Activated naive CD4-positive, alpha-beta T cell treated with anti-CD3 and anti-CD28 coated beads, Interleukin-2, amount 10 ng/mL, durations not matched to agents 7 days and 5 days (primary cell): Measurements from ENCODE around the gene CES3.
"Not testable (repeated sequence)": the region's sequence is repeated elsewhere in the genome, so short reads cannot be mapped to it uniquely, and the experiment has no call there.

Source experiments
- CTCF ChIA-PET: fragments of 350-600 bp; sonication (Branson Sonifier 250); formaldehyde crosslinking; loops from one replicate; lab custom pipeline; 2021; ENCODE audit warnings: antibody characterized with exemption; lab: Charles Lee
- DNase-seq: peaks from one replicate; pipeline ENCODE4 v3.0.0-alpha.2; 2020
- H3K27ac Mint-ChIP-seq: one replicate; pipeline ENCODE4 v1.8.0; 2021; ENCODE audit warnings: mild to moderate bottlenecking, moderate library complexity, mixed read lengths
- H3K27me3 Mint-ChIP-seq: one replicate; pipeline ENCODE4 v1.8.0; 2021; ENCODE audit warnings: mild to moderate bottlenecking, mixed read lengths
- H3K36me3 Mint-ChIP-seq: one replicate; pipeline ENCODE4 v1.8.0; 2021; ENCODE audit warnings: mixed read lengths
- H3K4me1 Mint-ChIP-seq: one replicate; pipeline ENCODE4 v1.8.0; 2021; ENCODE audit warnings: mixed read lengths
- H3K4me3 Mint-ChIP-seq: one replicate; pipeline ENCODE4 v1.8.0; 2021; ENCODE audit warnings: mild to moderate bottlenecking, moderate library complexity, mixed read lengths
- H3K9me3 Mint-ChIP-seq: one replicate; pipeline ENCODE4 v1.8.0; 2021; ENCODE audit warnings: mixed read lengths

The CES3 gene

DNA sequence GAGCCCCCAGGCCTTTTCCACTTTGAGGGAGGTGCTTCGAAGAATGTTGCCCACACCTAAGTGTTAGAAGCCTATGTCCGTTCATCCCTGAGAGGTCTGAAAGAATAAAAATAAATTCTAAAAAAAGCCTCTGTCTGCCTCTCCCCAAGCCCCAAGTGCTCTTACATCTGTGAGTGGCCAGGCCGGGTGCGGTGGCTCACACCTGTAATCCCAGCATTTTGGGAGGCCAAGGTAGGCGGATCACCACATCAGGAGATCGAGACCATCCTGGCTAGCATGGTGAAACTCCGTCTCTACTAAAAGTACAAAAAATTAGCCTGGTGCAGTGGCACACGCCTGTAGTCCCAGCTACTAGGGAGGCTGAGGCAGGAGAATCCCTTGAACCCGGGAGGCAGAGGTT is 16.1 kb upstream of the CES3 start:
- H3K9me3 Mint-ChIP-seq, DNase-seq, H3K36me3 Mint-ChIP-seq, H3K4me3 Mint-ChIP-seq, H3K27ac Mint-ChIP-seq: not testable (repeated sequence)
- CTCF ChIA-PET, result interaction anchor here (1.4 to 1.9 kb wide), 2 partner anchors 16 to 240 kb away, joined by 4 read pairs; partner anchors contain the start of gene CES3
- H3K4me1 Mint-ChIP-seq, result peaks cover 18% of the 10 kb centered on the region
- H3K27me3 Mint-ChIP-seq, result peaks cover 31% of the 10 kb centered on the region

DNA sequence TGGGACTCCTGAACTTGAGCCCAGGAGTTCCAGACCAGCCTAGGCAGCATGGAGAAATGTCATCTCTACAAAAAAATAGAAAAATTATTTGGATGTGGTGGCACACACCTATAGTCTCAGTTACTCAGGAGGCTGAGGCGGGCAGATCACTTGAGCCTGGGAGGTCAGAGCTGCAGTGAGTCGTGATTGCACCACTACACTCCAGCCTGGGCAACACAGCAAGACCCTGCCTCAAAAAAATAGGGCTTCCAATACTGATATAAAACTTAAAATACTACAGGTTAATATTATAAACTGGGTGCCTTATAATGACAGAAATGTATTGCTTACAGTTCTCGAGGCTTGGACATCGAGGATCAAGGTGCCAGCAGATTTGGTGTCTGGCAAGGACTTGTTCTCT is 15.1 kb upstream of the CES3 start:
- H3K36me3 Mint-ChIP-seq, result peaks cover 8% of the 10 kb centered on the region
- H3K27me3 Mint-ChIP-seq, result peaks cover 40% of the 10 kb centered on the region
- no peak overlapping the region for H3K4me3 Mint-ChIP-seq
- H3K9me3 Mint-ChIP-seq, result no peaks in the 10 kb centered on the region
- no peak overlapping the region for H3K27ac Mint-ChIP-seq
- CTCF ChIA-PET, result interaction anchor here (0.7 kb wide), 1 partner anchor 17 kb away, joined by 3 read pairs; no protein-coding TSS in a partner anchor
- peaks cover 20% of the 10 kb centered on the region for H3K4me1 Mint-ChIP-seq
- DNase-seq, result no peak

DNA sequence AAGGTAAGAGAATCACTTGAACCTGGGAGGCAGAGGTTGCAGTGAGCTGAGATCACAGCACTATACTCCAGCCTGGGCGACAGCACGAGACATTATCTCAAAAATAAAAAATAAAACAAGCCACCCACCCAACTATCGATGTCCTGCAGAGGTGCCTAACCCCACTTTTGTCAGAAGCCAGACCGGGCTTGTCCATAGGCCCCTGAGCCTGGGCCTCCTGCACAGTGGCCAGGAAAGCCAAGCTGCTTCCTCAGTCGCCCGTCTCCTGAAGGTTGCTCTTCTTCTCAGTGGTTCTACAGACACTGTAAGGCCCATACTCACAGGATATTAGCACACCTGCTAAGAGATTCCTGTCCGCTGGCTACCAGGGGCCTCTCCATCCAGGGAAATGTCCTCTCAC is 14.5 kb upstream of the CES3 start:
- H3K36me3 Mint-ChIP-seq, result peaks cover 5% of the 10 kb centered on the region
- DNase-seq, result no peak
- peaks cover 46% of the 10 kb centered on the region for H3K27me3 Mint-ChIP-seq
- H3K27ac Mint-ChIP-seq, result peak overlapping the region; percentile 49
- no peak overlapping the region for H3K4me3 Mint-ChIP-seq
- CTCF ChIA-PET, result interaction anchor here (0.7 to 1.6 kb wide), 2 partner anchors 18 to 49 kb away, joined by 3 to 5 read pairs; no protein-coding TSS in a partner anchor
- peaks cover 5% of the 10 kb centered on the region for H3K9me3 Mint-ChIP-seq
- H3K4me1 Mint-ChIP-seq, result peaks cover 20% of the 10 kb centered on the region

DNA sequence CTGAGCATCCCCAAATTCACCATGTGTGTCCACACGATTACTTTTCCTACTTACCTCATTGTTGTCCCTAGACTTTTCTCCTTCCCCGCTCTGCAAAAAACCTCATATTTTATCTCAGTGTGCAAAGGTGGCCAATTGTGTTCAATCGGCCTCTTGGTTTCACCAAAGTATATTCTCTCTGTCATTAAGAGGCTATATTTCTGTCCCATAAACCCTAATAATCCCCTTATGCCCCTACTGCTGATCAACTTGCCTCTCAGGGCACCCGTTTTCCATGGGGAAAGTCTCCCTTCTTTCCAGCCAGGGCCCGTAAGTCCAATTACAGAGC is 14.1 kb upstream of the CES3 start:
- Mint-ChIP-seq H3K4me1 (peaks cover 20% of the 10 kb centered on the region), H3K27me3 (peaks cover 48% of the 10 kb centered on the region), H3K27ac (no peak overlapping the region), H3K36me3 (peaks cover 5% of the 10 kb centered on the region), H3K9me3 (peaks cover 8% of the 10 kb centered on the region), H3K4me3 (peak overlapping the region; percentile 79)
- CTCF ChIA-PET, result interaction anchor here (0.6 to 1.6 kb wide), 9 partner anchors 10 to 208 kb away, joined by 3 to 6 read pairs (median 3); partner anchors contain the start of genes B3GNT9, CES3 and PHAF1
- DNase-seq, result no peak

DNA sequence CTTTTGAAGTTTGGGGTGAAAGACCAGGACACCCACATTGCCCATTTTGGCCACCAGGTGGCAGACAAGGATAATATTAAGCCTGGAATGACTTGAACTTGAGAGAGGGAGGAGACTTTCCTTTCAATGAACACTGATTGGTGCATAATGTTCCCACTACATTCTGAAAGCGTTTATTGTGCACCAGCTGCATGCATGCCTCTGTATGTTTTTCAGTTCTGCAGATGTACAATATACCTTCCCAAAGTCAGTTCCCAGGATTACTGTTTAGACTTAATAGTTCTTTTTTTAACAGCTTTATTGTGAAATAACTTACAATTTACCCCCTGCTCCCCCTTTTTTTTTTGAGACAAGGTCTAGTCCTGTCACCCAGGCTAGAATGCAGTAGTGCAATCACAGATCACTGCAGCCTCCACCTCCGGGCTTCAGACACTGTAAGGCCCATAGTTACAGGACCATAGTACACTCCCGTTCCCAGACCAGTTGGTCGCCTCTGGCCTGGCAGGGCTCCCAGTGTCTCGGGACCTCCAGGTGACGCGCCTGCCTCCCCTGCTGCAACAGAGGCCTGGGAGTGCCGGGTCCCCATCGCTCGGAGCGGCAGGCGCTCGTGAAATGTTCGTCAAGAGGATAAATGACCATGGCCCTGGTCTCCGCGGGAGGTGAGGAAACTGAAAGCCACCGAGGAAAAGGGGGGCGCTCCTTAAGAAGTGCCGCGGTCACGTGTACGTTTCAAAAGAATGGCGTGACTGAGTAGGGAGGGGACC is 13.6 kb upstream of the CES3 start:
- DNase-seq, result peak; percentile 92
- CTCF ChIA-PET, result interaction anchor here (0.6 to 1.6 kb wide), 10 partner anchors 9 to 261 kb away, joined by 3 to 6 read pairs (median 3); partner anchors contain the start of genes B3GNT9, CES3 and PHAF1
- Mint-ChIP-seq H3K4me1 (peaks cover 20% of the 10 kb centered on the region), H3K36me3 (peaks cover 5% of the 10 kb centered on the region), H3K9me3 (peaks cover 8% of the 10 kb centered on the region), H3K4me3 (peak overlapping the region; percentile 79), H3K27me3 (peaks cover 54% of the 10 kb centered on the region), H3K27ac (no peak overlapping the region)

DNA sequence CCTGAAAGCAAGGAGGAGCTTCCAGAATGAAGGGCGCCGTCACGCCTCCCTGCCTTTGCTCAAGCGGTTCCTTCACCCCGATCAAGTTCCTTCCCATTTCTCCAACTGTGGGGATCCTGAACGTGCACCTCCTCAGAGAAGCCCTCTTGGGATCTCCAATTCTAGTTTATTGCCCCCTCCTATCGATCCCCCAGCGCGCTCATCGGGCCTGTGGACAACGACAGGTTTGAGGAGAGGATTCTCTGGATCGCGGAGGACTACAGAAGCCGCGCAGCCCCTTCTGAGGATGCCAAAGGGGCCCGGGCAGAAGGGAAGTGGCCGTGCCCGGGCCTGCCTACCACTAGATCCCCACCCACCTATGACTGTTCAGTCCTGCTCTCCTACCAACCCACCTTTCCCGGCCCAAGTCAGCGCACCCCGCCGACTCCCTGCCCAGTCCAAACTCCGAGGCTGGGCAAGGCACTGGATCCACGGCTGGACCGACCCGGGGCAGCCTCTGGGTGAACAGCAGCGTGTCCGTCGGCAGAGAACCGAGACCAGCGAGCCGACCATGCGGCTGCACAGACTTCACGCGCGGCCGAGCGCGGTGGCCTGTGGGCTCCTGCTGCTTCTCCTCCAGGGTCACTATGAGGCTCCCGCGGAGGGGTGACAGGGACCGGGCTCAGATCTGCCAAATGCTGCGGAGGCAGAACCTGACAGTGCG is 12.8 kb upstream of the CES3 start:
- peaks cover 60% of the 10 kb centered on the region for H3K27me3 Mint-ChIP-seq
- H3K27ac Mint-ChIP-seq, result no peak overlapping the region
- no peaks in the 10 kb centered on the region for H3K36me3 Mint-ChIP-seq
- CTCF ChIA-PET, result interaction anchor here (1.0 to 3.0 kb wide), 4 partner anchors 8 to 44 kb away, joined by 3 to 10 read pairs (median 4); partner anchors contain the start of gene CES3
- H3K4me3 Mint-ChIP-seq, result peak overlapping the region; percentile 79
- DNase-seq, result peak; percentile 32
- peaks cover 8% of the 10 kb centered on the region for H3K9me3 Mint-ChIP-seq
- peaks cover 20% of the 10 kb centered on the region for H3K4me1 Mint-ChIP-seq

DNA sequence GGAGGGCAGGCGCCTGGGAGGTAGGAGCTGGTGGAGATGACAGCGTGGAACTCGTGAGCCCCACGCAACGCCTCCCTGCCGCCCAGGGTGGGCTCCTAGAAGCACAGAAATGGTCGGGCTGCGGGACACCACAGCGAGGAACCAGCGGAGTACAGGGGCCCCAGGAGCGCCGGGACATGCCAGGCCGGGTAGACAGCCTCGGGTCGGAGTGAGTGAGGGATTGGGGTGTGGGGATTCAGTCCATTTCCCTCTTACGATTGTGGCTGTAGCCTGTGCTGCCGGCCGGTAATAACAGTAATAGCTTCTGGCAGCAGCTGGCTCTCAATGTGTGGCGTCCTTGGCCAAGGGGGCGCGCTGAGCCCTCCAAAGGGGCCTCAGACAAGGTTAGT is 12.2 kb upstream of the CES3 start:
- H3K4me1 Mint-ChIP-seq, result peaks cover 21% of the 10 kb centered on the region
- peaks cover 65% of the 10 kb centered on the region for H3K27me3 Mint-ChIP-seq
- CTCF ChIA-PET, result interaction anchor here (3.0 kb wide), 1 partner anchor 12 kb away, joined by 10 read pairs; the partner anchor contains the start of gene CES3
- H3K9me3 Mint-ChIP-seq, result peaks cover 8% of the 10 kb centered on the region
- no peaks in the 10 kb centered on the region for H3K36me3 Mint-ChIP-seq
- DNase-seq, result no peak
- H3K27ac Mint-ChIP-seq, result no peak overlapping the region
- peak overlapping the region; percentile 79 for H3K4me3 Mint-ChIP-seq

DNA sequence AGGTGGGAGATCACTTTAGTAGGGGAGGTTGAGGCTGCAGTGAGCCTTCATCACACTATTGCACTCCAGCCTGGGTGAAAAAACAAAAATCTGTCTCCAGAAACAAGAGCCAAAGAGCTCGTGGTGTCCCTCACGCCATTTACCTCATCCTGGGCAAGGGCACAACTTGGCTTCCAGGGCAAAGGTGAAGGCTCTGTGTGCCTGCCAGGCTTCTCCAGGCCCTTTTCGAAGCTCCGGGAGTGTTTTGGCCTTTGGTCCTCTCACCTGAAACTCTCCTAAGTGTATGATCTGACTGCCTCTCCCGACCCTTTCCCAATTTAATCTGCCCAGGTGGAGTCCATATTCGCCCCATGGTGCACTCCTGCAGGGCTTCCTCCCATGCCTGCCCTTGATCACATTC is 11.6 kb upstream of the CES3 start:
- Mint-ChIP-seq H3K9me3 (peaks cover 8% of the 10 kb centered on the region), H3K36me3 (no peaks in the 10 kb centered on the region), H3K4me1 (peaks cover 24% of the 10 kb centered on the region), H3K4me3 (no peak overlapping the region), H3K27me3 (peaks cover 69% of the 10 kb centered on the region), H3K27ac (no peak overlapping the region)
- CTCF ChIA-PET, result interaction anchor here (3.0 kb wide), 1 partner anchor 11 kb away, joined by 10 read pairs; the partner anchor contains the start of gene CES3
- no peak for DNase-seq

DNA sequence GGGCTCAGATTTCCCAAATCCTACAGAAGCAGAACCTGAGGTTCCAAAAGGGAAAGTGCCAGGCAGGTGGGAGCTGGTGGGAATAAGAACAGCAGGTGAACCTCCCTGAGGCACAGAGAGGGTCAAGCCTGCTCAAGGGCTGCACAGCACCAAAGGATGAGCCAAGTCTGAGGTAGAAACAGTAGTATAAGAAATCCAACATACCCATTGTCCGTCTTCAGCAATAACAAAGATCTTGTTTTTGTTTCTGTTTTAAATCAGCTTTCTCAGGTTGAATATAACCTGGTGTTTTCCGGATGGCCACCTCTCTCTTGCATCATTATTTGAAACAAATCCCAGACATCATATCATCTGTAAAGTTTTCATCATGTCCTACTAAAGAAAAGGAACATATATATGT is 10.6 kb upstream of the CES3 start:
- peaks cover 24% of the 10 kb centered on the region for H3K4me1 Mint-ChIP-seq
- peaks cover 8% of the 10 kb centered on the region for H3K9me3 Mint-ChIP-seq
- H3K4me3 Mint-ChIP-seq, result no peak overlapping the region
- H3K27ac Mint-ChIP-seq, result no peak overlapping the region
- DNase-seq, result no peak
- CTCF ChIA-PET, result interaction anchor here (0.6 to 3.0 kb wide), 4 partner anchors 10 to 527 kb away, joined by 3 to 10 read pairs (median 6); partner anchors contain the start of gene CES3
- H3K36me3 Mint-ChIP-seq, result no peaks in the 10 kb centered on the region
- peaks cover 69% of the 10 kb centered on the region for H3K27me3 Mint-ChIP-seq

DNA sequence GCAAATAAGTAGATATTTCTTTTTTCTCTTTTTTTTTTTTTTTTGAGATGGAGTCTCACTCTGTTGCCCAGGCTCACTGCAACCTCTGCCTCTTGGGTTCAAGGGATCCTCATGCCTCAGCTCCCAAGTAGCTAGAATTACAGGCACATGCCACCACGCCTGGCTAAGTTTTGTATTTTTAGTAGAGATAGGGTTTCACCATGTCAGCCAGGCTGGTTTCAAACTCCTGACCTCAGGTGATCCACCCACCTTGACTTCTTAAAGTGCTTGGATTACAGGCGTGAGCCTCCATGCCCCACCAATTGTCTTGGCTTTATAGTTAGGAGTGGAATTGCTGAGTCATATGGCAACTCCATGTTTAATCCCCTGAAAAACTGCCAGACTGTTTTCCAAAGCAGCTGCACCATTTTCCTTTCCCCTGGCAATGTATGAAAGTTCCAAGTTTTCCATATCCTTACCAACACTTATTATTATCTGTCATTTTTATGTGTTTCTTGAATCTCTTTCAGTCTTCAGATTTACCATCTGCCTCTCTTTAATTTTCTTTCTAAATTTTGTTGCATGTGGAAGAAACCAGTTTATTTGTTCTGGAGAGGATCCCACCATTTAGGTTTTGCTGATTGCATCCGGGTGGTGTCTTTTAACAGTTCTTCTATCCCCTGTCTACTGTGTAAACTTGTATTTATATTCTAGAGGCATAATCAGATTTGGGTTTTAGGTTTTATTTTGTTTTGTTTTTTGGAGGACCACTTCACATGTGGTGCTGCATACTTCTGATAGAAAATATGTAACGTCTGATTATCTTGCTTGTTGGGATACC is 9.9 kb upstream of the CES3 start:
- Mint-ChIP-seq H3K4me3 (no peak overlapping the region), H3K27ac (no peak overlapping the region), H3K27me3 (peaks cover 73% of the 10 kb centered on the region), H3K36me3 (no peaks in the 10 kb centered on the region), H3K4me1 (peaks cover 24% of the 10 kb centered on the region), H3K9me3 (peaks cover 8% of the 10 kb centered on the region)
- CTCF ChIA-PET, result interaction anchor here (1.1 to 3.0 kb wide), 3 partner anchors 10 to 204 kb away, joined by 4 to 10 read pairs (median 8); partner anchors contain the start of gene CES3
- DNase-seq, result no peak

DNA sequence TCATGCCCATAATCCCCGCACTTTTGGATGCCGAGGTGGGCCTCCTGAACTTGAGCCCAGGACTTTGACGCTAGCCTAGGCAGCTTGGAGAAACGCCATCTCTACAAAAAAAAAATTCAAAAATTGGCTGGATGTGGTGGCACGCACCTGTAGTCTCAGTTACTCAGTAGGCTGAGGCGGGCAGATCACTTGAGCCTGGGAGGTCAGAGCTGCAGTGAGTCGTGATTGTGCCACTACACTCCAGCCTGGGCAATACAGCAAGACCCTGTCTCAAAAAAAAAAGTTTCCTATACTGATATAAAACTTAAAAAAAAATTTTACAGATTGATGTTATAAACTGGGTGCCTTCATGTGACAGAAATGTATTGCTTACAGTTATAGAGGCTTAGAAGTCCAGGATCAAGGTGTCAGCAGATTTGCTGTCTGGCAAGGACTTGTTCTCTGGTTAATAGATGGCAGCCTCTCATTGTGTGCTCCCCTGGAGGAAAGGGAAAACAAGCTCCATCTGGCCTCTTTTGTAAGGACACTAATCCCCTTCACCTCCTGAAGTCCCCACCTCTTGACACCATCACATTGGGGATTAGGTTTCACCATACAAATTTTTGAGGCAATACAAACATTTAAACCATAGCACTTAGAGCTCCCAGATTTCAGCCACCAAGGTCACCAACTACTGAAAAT is 8.5 kb upstream of the CES3 start:
- H3K27me3 Mint-ChIP-seq, result peaks cover 68% of the 10 kb centered on the region
- DNase-seq, result no peak
- peaks cover 8% of the 10 kb centered on the region for H3K9me3 Mint-ChIP-seq
- H3K27ac Mint-ChIP-seq, result no peak overlapping the region
- no peaks in the 10 kb centered on the region for H3K36me3 Mint-ChIP-seq
- CTCF ChIA-PET, result interaction anchor here (0.7 to 2.6 kb wide), 11 partner anchors 8 to 447 kb away, joined by 3 to 9 read pairs (median 3); partner anchors contain the start of genes CES3 and CES4A
- H3K4me3 Mint-ChIP-seq, result no peak overlapping the region
- peaks cover 19% of the 10 kb centered on the region for H3K4me1 Mint-ChIP-seq

DNA sequence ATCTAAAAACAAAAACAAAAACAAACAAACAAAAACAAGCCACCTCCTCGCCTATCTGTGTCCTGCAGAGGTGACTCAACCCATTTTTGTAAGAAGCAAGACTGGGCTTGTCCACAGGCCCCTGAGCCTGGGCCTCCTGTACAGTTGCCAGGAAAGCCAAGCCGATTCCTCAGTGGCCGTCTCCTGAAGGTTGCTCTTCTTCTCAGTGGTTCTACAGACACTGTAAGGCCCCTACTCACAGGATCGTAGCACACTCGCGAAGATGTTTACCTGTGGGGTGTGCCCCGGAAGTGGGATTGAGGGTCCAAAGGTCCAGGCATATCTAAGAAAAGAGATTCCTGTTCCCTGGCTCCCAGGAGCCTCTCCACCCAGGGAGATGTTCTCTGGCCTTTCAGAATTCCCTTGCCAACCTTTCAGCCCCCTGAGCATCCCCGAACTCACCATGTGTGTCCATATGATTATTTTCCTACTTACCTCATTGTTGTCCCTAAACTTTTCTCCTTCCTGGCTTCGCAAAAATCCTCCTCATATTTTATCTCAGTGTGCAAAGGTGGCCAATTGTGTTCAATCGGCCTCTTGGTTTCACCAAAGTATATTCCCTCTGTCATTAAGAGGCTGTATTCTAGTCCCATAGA is 7.5 kb upstream of the CES3 start:
- H3K4me3 Mint-ChIP-seq, result no peak overlapping the region

More for the DNA sequence above, 7.5 kb upstream of the CES3 start:
- DNase-seq, result no peak
- peaks cover 61% of the 10 kb centered on the region for H3K27me3 Mint-ChIP-seq
- peaks cover 8% of the 10 kb centered on the region for H3K9me3 Mint-ChIP-seq
- CTCF ChIA-PET, result interaction anchor here (0.6 to 2.6 kb wide), 14 partner anchors 9 to 386 kb away, joined by 3 to 9 read pairs (median 4); partner anchors contain the start of gene B3GNT9
- no peak overlapping the region for H3K27ac Mint-ChIP-seq
- peaks cover 18% of the 10 kb centered on the region for H3K4me1 Mint-ChIP-seq
- H3K36me3 Mint-ChIP-seq, result no peaks in the 10 kb centered on the region
